Measurements from ENCODE around the gene MACROH2A1. TPM values are rescaled to one million over a fixed set of nuclear protein-coding genes. Genes with fewer than 3 reads are reported as not detected.

Gene MACROH2A1
- polyA plus RNA-seq: 100 to 1,000 TPM in 1 of 3 donors, 10 to 100 TPM in 2; 34.6 to 119 (median 81.0) TPM

- 0 to 1% (median 1%) methylated on average over 72 to 109 of the region's 109 CpGs for WGBS, 3 donors
- peak within 1 kb of the TSS; percentile 51 for H3K27ac ChIP-seq (ENCODE audit: low read depth, low read length)
Measured at GRCh38 chr5:135398855-135399793, at the start of gene MACROH2A1. TSS of gene MACROH2A1 (minus strand) at chr5:135399231. CDS start at chr5:135389093, 10,138 bp downstream.

DNA sequence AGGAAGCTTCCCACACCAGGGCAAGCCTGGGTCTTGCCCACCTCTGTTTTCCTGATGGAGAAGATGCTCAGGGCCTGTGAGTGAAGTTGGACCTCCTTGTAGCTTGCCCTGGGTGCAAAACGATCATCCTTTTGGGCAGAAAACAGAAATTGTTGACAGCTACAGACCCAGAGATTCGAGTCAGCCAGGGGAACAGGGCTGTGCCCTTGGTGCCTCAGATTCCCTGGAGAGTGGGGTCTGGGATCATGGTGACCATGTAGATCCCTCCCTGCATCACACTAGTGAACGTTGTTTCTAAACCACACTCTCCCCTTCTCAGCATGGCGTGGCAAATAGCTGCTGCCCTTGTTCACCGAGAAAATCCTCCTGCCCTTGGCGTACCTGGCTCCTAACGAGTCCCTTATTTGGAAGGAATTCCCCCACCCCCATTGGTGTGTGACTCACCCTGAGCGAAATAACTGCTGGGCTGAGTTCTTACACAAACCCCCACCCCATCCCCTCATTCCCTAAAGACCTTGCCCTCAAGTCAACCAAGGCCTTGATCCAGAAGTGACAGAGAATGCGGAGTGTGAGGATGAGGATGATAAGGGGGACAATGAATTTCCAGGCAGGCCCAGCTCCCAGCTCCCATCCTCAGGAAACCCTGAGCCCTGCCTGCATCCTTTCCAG lies 49.2 kb upstream of the MACROH2A1 start:
- no peak overlapping the region for H3K27ac ChIP-seq (ENCODE audit: low read depth, low read length)
- 68 to 83% (median 74%) methylated on average over 9 of the region's 9 CpGs for WGBS, 3 donors

DNA sequence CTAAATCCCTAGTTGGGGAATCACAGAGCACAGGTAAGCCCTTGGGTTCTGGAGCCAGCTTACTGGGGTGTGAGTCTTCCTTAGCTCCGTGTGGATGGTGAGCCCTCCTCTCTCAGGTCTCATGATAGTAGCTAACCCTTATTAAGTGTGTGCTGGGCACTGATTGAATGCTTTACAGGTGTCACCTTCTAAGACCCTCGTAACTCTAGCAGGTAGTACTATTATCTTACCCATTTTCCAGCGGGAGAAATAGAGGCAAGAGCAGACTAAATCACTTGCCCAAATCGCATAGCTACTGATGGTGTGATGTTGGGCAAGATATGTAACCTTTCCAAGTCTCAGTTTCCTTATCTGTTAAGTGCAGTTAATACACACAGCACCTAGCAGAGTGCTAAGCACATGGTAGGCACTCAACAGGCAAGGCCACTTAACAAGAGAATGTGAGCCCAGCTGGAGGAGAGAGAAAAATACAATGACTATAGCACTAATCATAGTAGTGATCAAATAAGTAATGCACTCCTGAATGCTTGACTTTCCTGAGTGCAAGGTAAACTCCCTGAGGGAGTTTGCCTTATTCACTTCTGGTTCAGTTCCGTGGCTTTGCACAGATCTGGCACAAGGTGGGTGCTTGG lies 48.4 kb upstream of the MACROH2A1 start, which contains the start of gene DCANP1:
Gene DCANP1, minus strand, starts transcription at position 51 of the 632 bp plus-strand sequence. CDS start 240 bp downstream, outside the sequence.
- H3K27ac ChIP-seq (ENCODE audit: low read depth, low read length): no peak within 1 kb of the TSS
- 79 to 92% (median 88%) methylated on average over 5 of the region's 5 CpGs for WGBS, 3 donors

DNA sequence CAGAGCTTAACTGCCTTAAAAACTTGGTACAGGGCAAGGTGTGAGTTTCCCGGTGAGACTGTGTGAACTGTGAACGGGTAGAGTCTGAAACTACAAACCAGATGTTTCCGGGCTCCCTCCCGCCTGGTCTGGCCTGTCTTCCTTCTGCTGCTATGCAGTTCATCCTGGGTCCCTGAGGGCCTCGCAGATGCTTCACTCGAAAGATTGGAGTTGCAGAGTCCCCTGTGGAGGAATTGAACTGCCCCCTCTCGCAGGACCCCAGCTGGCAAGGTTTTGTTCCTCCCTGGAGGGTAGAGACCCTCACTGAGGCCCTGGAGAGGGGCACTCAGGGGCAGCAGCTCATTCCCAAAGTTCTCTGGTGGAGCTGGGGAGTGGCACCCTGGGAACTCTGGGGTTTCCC lies 47.6 kb upstream of the MACROH2A1 start:
- H3K27ac ChIP-seq (ENCODE audit: low read depth, low read length): no peak overlapping the region
- 38 to 80% (median 61%) methylated on average over 7 of the region's 7 CpGs for WGBS, 3 donors

GRCh38 chr5:135446206-135446605 lies 47.2 kb upstream of the MACROH2A1 start:
- no peak overlapping the region for H3K27ac ChIP-seq (ENCODE audit: low read depth, low read length)
- WGBS, 3 donors: 72 to 90% (median 85%) methylated on average over 9 of the region's 9 CpGs

DNA sequence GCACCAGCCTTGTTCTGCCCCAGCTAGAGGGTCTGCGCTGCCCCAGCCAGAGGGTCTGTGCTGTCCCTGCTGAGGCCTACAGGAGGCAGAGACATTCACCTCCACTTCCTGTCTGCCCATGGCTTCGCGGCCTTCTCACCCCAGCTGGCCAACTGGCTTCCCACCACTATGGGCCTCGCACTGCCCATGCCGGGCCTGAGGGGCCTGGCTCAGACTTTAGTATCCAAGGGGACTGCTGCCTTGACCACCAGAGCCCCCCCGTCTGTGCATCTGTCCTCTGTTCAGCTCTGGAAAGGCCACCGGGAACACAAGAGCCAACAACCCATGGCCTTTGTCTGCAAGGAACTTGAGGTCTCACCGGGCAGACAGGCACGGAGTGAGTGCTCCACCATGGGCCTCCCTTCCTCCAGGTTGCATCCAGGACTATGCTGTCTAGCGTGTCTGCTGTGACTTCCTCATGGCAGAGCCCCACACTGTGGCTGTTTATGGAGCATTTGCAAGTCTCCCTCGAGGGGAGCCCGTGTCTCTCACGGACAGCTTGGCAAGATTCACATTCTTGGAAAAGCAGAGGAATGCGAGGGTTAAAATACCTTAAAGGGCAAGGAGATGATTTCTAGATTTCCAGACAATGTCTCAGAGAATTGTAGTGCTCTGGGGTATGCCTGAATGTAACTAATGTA lies 46.4 kb upstream of the MACROH2A1 start:
- no peak overlapping the region for H3K27ac ChIP-seq (ENCODE audit: low read depth, low read length)
- WGBS, 3 donors: 80 to 91% (median 83%) methylated on average over 14 of the region's 14 CpGs

- H3K27ac ChIP-seq (ENCODE audit: low read depth, low read length): no peak overlapping the region
- WGBS, 3 donors: 81 to 92% (median 83%) methylated on average over 6 of the region's 6 CpGs
Measured at GRCh38 chr5:135444881-135445280, 45.9 kb upstream of the MACROH2A1 start.

DNA sequence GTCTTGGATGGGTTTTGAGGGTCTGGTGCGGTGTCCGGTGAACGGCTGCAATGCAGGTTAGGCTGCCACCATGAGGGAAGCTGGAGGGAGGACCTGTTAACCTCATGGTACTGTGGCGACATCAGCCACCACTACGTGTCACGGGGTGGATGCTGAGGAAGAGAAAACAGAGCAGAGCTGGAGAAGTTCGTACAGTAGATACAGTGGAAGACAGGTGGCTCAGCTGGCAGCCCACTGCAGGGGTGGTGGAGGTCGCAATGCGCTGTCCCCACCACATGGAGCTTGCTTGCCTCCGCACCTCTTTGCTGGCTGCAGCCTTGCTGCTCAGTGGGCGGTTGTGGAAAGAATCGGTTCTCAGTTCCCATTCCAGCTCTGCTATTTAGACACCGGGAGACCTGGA lies 45.3 kb upstream of the MACROH2A1 start:
- 83 to 90% (median 87%) methylated on average over 13 of the region's 13 CpGs for WGBS, 3 donors
- H3K27ac ChIP-seq (ENCODE audit: low read depth, low read length): no peak overlapping the region

GRCh38 chr5:135443161-135443960 lies 44.3 kb upstream of the MACROH2A1 start:
- H3K27ac ChIP-seq (ENCODE audit: low read depth, low read length): no peak overlapping the region
- WGBS, 3 donors: 51 to 74% (median 66%) methylated on average over 6 of the region's 6 CpGs

GRCh38 chr5:135442431-135443160 lies 43.6 kb upstream of the MACROH2A1 start:
- WGBS, 3 donors: 77 to 86% (median 83%) methylated on average over 8 of the region's 8 CpGs
- H3K27ac ChIP-seq (ENCODE audit: low read depth, low read length): no peak overlapping the region

DNA sequence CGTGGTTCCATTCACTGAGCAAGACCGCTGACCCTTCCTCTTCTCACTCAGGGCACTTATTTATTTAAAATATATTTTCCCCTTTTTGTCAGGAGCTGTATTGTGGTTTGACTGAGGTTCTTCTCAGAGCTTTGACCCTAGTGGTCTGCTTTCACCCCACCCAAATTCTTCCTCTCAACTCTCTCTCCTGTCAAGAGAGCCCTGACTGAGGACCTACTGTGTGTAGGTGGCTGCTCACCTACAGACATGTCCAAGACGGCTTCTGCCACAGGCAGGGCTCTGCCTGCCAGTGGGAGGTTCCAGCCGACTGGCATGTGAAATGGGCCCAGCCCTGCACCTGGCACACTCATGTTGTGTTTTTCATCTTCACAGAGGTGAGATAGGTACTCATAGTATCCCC lies 42.9 kb upstream of the MACROH2A1 start:
- H3K27ac ChIP-seq (ENCODE audit: low read depth, low read length): no peak overlapping the region
- 73 to 89% (median 85%) methylated on average over 4 of the region's 4 CpGs for WGBS, 3 donors

DNA sequence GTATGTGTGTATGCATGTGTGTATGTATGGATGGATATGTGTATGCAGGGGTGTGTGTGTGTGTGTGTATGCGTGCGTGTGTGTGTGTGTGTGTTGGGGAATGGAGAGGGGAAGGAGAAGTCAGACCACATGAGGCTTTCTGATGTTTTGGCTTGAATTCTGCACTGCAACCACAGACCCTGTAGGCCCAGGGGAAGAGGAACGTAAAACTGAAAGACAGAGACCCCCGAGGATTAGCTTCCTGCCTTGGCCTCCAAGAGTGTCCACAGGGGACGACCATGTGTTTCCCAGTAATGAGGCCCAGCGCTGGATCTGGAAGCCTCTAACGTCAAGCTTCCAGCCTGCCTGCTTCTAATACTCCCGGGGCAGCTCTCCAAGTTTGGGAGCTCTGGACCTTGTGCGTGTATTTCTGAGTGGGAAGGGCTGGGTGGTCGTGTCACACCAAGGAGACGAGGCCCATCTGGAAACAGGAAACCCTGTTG lies 42.4 kb upstream of the MACROH2A1 start:
- WGBS, 3 donors: 28 to 61% (median 31%) methylated on average over 11 of the region's 11 CpGs

DNA sequence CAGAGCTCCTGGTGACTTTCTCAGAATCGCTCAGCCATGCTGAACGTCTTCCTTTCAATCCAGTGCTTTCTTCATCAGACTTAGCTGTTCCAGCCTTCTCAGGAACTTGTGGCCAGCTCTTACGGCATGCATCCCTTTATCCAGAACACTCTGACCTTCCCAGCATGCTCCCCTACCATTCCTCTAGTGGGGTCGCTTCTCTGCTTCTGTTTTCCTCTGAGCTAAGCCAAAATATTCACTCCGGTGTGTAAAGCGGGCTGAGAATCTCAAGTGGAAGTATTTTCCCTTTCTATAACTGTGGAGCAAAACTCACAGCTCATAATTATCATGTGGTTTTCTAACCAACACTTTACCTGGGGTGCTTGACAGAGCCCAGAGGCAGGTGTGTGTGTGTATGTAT lies 41.9 kb upstream of the MACROH2A1 start:
- WGBS, 3 donors: 59 to 67% (median 65%) methylated on average over 6 of the region's 6 CpGs
- H3K27ac ChIP-seq (ENCODE audit: low read depth, low read length): no peak overlapping the region

More for the DNA sequence above, 42.4 kb upstream of the MACROH2A1 start:
- H3K27ac ChIP-seq (ENCODE audit: low read depth, low read length): no peak overlapping the region

GRCh38 chr5:135439231-135440205 lies 40.5 kb upstream of the MACROH2A1 start:
- no peak overlapping the region for H3K27ac ChIP-seq (ENCODE audit: low read depth, low read length)
- WGBS, 3 donors: 70 to 78% (median 74%) methylated on average over 11 of the region's 11 CpGs

DNA sequence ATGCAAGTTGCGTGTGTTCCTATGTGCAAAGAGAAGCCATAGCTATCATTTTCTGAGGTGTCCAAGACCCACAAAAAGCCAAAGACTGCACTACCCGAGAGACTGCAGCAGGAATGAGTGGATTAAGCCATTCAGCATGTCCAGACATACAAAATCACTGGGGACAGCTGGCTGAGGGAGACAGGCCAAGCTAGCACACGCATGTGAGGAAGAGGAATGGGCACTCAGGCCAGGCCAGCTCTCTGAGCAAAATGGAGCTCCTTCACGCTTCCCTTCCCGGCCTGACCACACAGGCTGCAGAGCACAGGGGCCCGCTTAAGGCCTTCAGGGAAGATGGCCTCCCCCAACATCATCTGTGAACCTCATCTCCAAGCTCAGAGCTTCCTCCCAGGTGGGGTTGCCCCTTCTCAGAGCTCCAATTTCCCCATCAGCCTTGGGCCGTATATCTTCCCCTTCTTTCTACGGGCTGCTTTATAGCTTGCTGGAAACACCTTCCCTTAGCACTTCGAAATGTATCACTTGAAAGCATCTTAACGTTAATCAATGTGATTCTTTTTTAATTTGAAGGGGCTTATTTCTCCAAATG lies 39.7 kb upstream of the MACROH2A1 start:
- H3K27ac ChIP-seq (ENCODE audit: low read depth, low read length): no peak overlapping the region

More for the DNA sequence above, 39.7 kb upstream of the MACROH2A1 start:
- whole genome bisulfite sequencing, 3 donors: 73 to 79% (median 76%) methylated on average over 10 of the region's 10 CpGs

Data from adipose tissue (tissue), 3 donors.